Measurements from ENCODE around the gene LIMK2. TPM values are rescaled to one million over a fixed set of nuclear protein-coding genes. Genes with fewer than 3 reads are reported as not detected.

The LIMK2 gene
- total and polyA plus RNA-seq, 9 of the 15 experiments (the other 6 are each of a cell fraction or from before 2014, with no cell fraction given): 1.1 to 14.5 (median 8.5) TPM

DNA sequence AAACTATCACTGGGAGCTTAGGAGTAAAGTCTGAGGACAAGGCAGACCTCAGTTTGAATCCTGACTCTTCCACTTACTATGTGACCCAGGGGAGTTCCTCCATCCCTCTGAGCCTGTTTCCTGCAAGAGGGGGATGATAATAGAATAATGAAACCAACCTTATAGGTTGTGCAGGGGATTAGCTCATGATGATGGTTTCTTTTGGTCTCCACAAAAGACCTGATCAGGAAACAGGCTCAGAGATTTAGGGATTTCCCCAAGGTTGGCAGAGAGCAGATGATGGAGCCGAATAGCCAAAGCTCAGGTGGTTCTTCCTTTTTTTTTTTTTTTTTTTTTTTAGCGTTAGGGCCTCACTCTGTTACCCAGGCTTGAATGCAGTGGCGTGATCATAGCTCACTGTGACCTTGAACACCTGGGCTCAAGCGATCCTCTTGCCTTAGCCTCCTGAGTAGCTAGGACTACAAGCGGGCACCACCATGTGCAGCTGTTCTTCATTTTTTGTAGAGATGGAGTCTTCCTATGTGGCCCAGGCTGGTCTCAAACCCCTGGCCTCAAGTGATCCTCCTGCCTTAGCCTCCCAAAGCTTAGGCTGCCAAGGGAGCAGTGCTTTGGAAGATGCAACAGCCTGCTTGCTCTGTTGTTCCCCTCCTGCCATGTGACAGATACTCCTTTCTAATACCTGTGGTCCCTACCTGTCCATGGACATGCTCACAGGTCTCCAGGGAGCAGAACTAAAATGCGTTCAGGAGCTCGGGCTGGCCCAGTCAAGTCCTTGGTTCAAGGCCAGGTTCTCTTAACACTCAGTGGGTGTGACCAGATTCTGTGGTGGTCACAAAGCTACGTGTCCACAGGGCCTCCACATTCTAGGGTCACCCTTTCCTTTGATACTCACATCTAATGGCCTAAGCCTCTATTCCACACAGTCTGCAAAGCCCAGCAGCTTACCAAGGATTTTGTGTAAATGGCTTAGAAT, 111.8 kb downstream of the LIMK2 start:
- H3K9ac ChIP-seq (ENCODE audit: insufficient read depth in 1 of 2, low read depth in 2 of 2, low read length in 2 of 2): no peak overlapping the region
- no peak for FAIRE-seq
- BruUV-seq (replicated peaks): no TSS peak
- no peak overlapping the region for H3K4me3 ChIP-seq
- no peak overlapping the region for H3K27ac ChIP-seq (ENCODE audit: extremely low read depth, low read depth, low read length)
- no peak overlapping the region for H2AFZ ChIP-seq (ENCODE audit: low read depth, low read length)
- DNase-seq (ENCODE audit: extremely low read depth in 1 of 4, low spot score in 3 of 4): no peak
- in situ Hi-C loops (cut with MboI) (no loop called here), intact Hi-C loops (cut with micrococcal nuclease) (no loop called here)
- no peak for TF ChIP-seq ZBTB7A (IDR thresholded peaks at IDR 0.05; ENCODE audit: borderline replicate concordance, control insufficient read depth, low read depth, low read length)
- no peak for TF ChIP-seq ZBTB1 (CRISPR knock-in tag; IDR thresholded peaks at IDR 0.05; ENCODE audit: borderline replicate concordance, low read depth)
- no peak for TF ChIP-seq KLF6 (CRISPR knock-in tag; IDR thresholded peaks at IDR 0.05; ENCODE audit: borderline replicate concordance)
- TF ChIP-seq MTF1 (CRISPR knock-in tag; IDR thresholded peaks at IDR 0.05; ENCODE audit: borderline replicate concordance): no peak
- H3K9me1 ChIP-seq (ENCODE audit: control insufficient read depth, insufficient read depth, low read length): no peaks in the 10 kb centered on the region
- ChIA-PET CTCF (ENCODE audit: low intra/inter-chr PET ratio) (no interaction called here), POLR2A (interaction anchor here (0.6 to 0.7 kb wide), 3 partner anchors 21 to 111 kb away, joined by 3 to 4 read pairs (median 4); partner anchors contain the start of gene PIK3IP1)
- no peaks in the 10 kb centered on the region for H3K4me1 ChIP-seq (replicated peaks in 1 of 2; ENCODE audit: control insufficient read depth in 2 of 2, insufficient read depth in 2 of 2, low read length in 2 of 2)
- H3K79me2 ChIP-seq (ENCODE audit: control insufficient read depth, insufficient read depth, low read length): no peaks in the 10 kb centered on the region
- no peak for ATAC-seq
- H3K27me3 ChIP-seq (ENCODE audit: control insufficient read depth in 2 of 2, insufficient read depth in 2 of 2, low read length in 2 of 2): no peaks in the 10 kb centered on the region
- 51% methylated on average over 6 of the region's 8 CpGs for WGBS (ENCODE audit: insufficient coverage, low coverage, missing lambda C conversion rate)
- H4K20me1 ChIP-seq (replicated peaks; ENCODE audit: control insufficient read depth, insufficient read depth, low read length): no peaks in the 10 kb centered on the region
- no peak overlapping the region for H3K4me2 ChIP-seq (ENCODE audit: insufficient read depth, low read length)
- no peaks in the 10 kb centered on the region for H3K9me3 ChIP-seq (replicated peaks; ENCODE audit: control insufficient read depth, insufficient read depth, low read depth, low read length)
- H3K36me3 ChIP-seq (ENCODE audit: control insufficient read depth, insufficient read depth, low read length): 0 out of 3 replicates have a peak, but pooled peaks cover 4% of the 10 kb centered on the region

All from K562 (cell line).